ENCODE results near the gene CERS2. TPM values are rescaled to one million over a fixed set of nuclear protein-coding genes. Genes with fewer than 3 reads are reported as not detected.
A peak's percentile ranks its signal among the peaks of the same experiment; 100 is the strongest.

Gene CERS2
- polyA plus RNA-seq, 1 experiment, result 217 TPM

- Histone ChIP-seq H3K4me3 (ENCODE audit: low read depth, low read length) (no peak within 1 kb of the TSS), H3K27me3 (ENCODE audit: control insufficient read depth, insufficient read depth, low read length) (no peaks in the 10 kb centered on the region), H3K9me3 (ENCODE audit: control insufficient read depth, insufficient read depth, low read length) (no peaks in the 10 kb centered on the region), H3K27ac (ENCODE audit: low read depth, low read length) (peak within 1 kb of the TSS; percentile 11)
- no peak for TF ChIP-seq CTCF (IDR thresholded peaks at IDR 0.05; ENCODE audit: low read depth, low read length)
- CTCF ChIA-PET, result interaction anchor here (0.9 to 6.0 kb wide), 5 partner anchors 8 to 24 kb away, joined by 3 to 60 read pairs (median 4); partner anchors contain the start of gene MINDY1
- DNase-seq (ENCODE audit: low read depth, low spot score), result no peak
- POLR2A ChIA-PET, result interaction anchor here (0.9 to 1.6 kb wide), 2 partner anchors 17 to 63 kb away, joined by 3 to 6 read pairs; no protein-coding TSS in a partner anchor
Measured at GRCh38 chr1:150981805-150982712, 7.4 kb upstream of the CERS2 start, which contains the start of gene ANXA9. Gene ANXA9 (plus strand): TSS chr1:150982292. CDS start chr1:150983106, 814 bp downstream.

GRCh38 chr1:150981177-150981804, 6.7 kb upstream of the CERS2 start:
- no peak for TF ChIP-seq CTCF (IDR thresholded peaks at IDR 0.05; ENCODE audit: low read depth, low read length)
- POLR2A ChIA-PET, result interaction anchor here (0.9 to 1.6 kb wide), 2 partner anchors 18 to 64 kb away, joined by 3 to 6 read pairs; no protein-coding TSS in a partner anchor
- no peak for DNase-seq (ENCODE audit: low read depth, low spot score)

GRCh38 chr1:150979092-150980056, 4.7 kb upstream of the CERS2 start:
- peak; percentile 100 for TF ChIP-seq CTCF (IDR thresholded peaks at IDR 0.05; ENCODE audit: low read depth, low read length)
- no peak overlapping the region for H3K27ac ChIP-seq (ENCODE audit: low read depth, low read length)
- POLR2A ChIA-PET, result interaction anchor here (0.7 kb wide), 1 partner anchor 90 kb away, joined by 3 read pairs; no protein-coding TSS in a partner anchor

More at GRCh38 chr1:150981177-150981804, 6.7 kb upstream of the CERS2 start:
- H3K27me3 ChIP-seq (ENCODE audit: control insufficient read depth, insufficient read depth, low read length), result no peaks in the 10 kb centered on the region
- no peak overlapping the region for H3K4me3 ChIP-seq (ENCODE audit: low read depth, low read length)
- H3K27ac ChIP-seq (ENCODE audit: low read depth, low read length), result peak overlapping the region; percentile 11
- CTCF ChIA-PET, result interaction anchor here (1.0 to 6.0 kb wide), 7 partner anchors 11 to 59 kb away, joined by 3 to 60 read pairs (median 4); partner anchors contain the start of gene MINDY1
- H3K9me3 ChIP-seq (ENCODE audit: control insufficient read depth, insufficient read depth, low read length), result no peaks in the 10 kb centered on the region

GRCh38 chr1:150976879-150977694, 2.5 kb upstream of the CERS2 start:
- Histone ChIP-seq H3K27me3 (ENCODE audit: control insufficient read depth, insufficient read depth, low read length) (no peaks in the 10 kb centered on the region), H3K4me3 (ENCODE audit: low read depth, low read length) (no peak overlapping the region), H3K27ac (ENCODE audit: low read depth, low read length) (no peak overlapping the region), H3K9me3 (ENCODE audit: control insufficient read depth, insufficient read depth, low read length) (peaks cover 3% of the 10 kb centered on the region; the same call in 1 of the 2 replicates)
- no peak for DNase-seq (ENCODE audit: low read depth, low spot score)
- CTCF ChIA-PET, result interaction anchor here (1.4 to 6.0 kb wide), 5 partner anchors 18 to 29 kb away, joined by 5 to 60 read pairs (median 11); partner anchors contain the start of gene MINDY1
- TF ChIP-seq CTCF (IDR thresholded peaks at IDR 0.05; ENCODE audit: low read depth, low read length), result no peak
- POLR2A ChIA-PET, result no interaction called here

More at GRCh38 chr1:150979092-150980056, 4.7 kb upstream of the CERS2 start:
- peak; percentile 75 for DNase-seq (ENCODE audit: low read depth, low spot score)
- H3K4me3 ChIP-seq (ENCODE audit: low read depth, low read length), result no peak overlapping the region
- H3K27me3 ChIP-seq (ENCODE audit: control insufficient read depth, insufficient read depth, low read length), result no peaks in the 10 kb centered on the region
- CTCF ChIA-PET, result interaction anchor here (0.8 to 6.0 kb wide), 11 partner anchors 9 to 159 kb away, joined by 3 to 60 read pairs (median 5); partner anchors contain the start of gene MINDY1
- H3K9me3 ChIP-seq (ENCODE audit: control insufficient read depth, insufficient read depth, low read length), result no peaks in the 10 kb centered on the region; the same call in 1 of the 2 replicates

Measured in AG04450 (cell line).